HEK293 (cell line): Measurements from ENCODE around the gene PGAM5.
A peak's percentile ranks its signal among the peaks of the same experiment; 100 is the strongest.

ENCODE experiments used
- EGR2 ChIP-seq: fragments of 450-650 bp; formaldehyde crosslinking; IDR thresholded peaks from 2 replicates; pipeline ENCODE4 v1.5.1; 2016; ENCODE audit warnings: low read depth, missing biosample characterization, missing genetic modification characterization
- GLI2 ChIP-seq: fragments of 450-650 bp; formaldehyde crosslinking; IDR thresholded peaks from 2 replicates; pipeline ENCODE4; 2017; ENCODE audit warnings: missing biosample characterization, missing genetic modification characterization, low read depth, borderline replicate concordance
- GLI4 ChIP-seq: fragments of 450-650 bp; formaldehyde crosslinking; IDR thresholded peaks from 2 replicates; pipeline ENCODE4 v1.5.1; 2016; ENCODE audit warnings: missing biosample characterization, missing genetic modification characterization
- OSR2 ChIP-seq: fragments of 450-650 bp; formaldehyde crosslinking; IDR thresholded peaks from 2 replicates; pipeline ENCODE4 v1.5.1; 2016; ENCODE audit warnings: missing biosample characterization, missing genetic modification characterization
- PRDM1 ChIP-seq: fragments of 450-650 bp; formaldehyde crosslinking; IDR thresholded peaks from 2 replicates; pipeline ENCODE4; 2016; ENCODE audit warnings: missing biosample characterization, missing genetic modification characterization
- SALL2 ChIP-seq: fragments of 450-650 bp; formaldehyde crosslinking; IDR thresholded peaks from 2 replicates; pipeline ENCODE4 v1.5.0; 2017; ENCODE audit warnings: missing biosample characterization, mild to moderate bottlenecking, missing genetic modification characterization, borderline replicate concordance
- TRIM28 ChIP-seq: IDR thresholded peaks from 2 replicates; pipeline ENCODE4 v1.6.1; 2011; ENCODE audit warnings: low read length, control low read depth, borderline replicate concordance
- ZFP3 ChIP-seq: fragments of 450-650 bp; formaldehyde crosslinking; IDR thresholded peaks from 2 replicates; pipeline ENCODE4 v1.5.1; 2016; ENCODE audit warnings: low read depth, missing biosample characterization, missing genetic modification characterization
- ZNF140 ChIP-seq: fragments of 450-650 bp; formaldehyde crosslinking; IDR thresholded peaks from 2 replicates; pipeline ENCODE4 v1.5.1; 2016; ENCODE audit warnings: missing biosample characterization, missing genetic modification characterization
- ZNF19 ChIP-seq: fragments of 450-650 bp; formaldehyde crosslinking; IDR thresholded peaks from 2 replicates; pipeline ENCODE4; 2016; ENCODE audit warnings: missing biosample characterization, missing genetic modification characterization, low read depth
- ZNF239 ChIP-seq: fragments of 450-650 bp; formaldehyde crosslinking; IDR thresholded peaks from 2 replicates; pipeline ENCODE4 v1.5.1; 2016; ENCODE audit warnings: missing biosample characterization, missing genetic modification characterization
- ZNF37A ChIP-seq: fragments of 450-650 bp; IDR thresholded peaks from 2 replicates; pipeline ENCODE4 v1.5.1; 2018; ENCODE audit warnings: missing biosample characterization, missing genetic modification characterization
- ZNF426 ChIP-seq: fragments of 450-650 bp; formaldehyde crosslinking; IDR thresholded peaks from 2 replicates; pipeline ENCODE4 v1.5.1; 2017; ENCODE audit warnings: missing biosample characterization, missing genetic modification characterization, mild to moderate bottlenecking, inconsistent platforms, moderate library complexity
- ZNF558 ChIP-seq: fragments of 450-650 bp; formaldehyde crosslinking; IDR thresholded peaks from 2 replicates; pipeline ENCODE4 v1.5.1; 2016; ENCODE audit warnings: missing biosample characterization, missing genetic modification characterization
- ZNF561 ChIP-seq: fragments of 450-650 bp; IDR thresholded peaks from 2 replicates; pipeline ENCODE4 v1.5.1; 2018; ENCODE audit warnings: missing biosample characterization, missing genetic modification characterization, borderline replicate concordance
- ZNF585B ChIP-seq: fragments of 450-650 bp; formaldehyde crosslinking; IDR thresholded peaks from 2 replicates; pipeline ENCODE4 v1.5.1; 2016; ENCODE audit warnings: missing biosample characterization, missing genetic modification characterization
- ZNF670 ChIP-seq: fragments of 450-650 bp; formaldehyde crosslinking; IDR thresholded peaks from 2 replicates; pipeline ENCODE4 v1.5.1; 2016; ENCODE audit warnings: missing biosample characterization, missing genetic modification characterization, low read depth
- ZSCAN16 ChIP-seq: fragments of 450-650 bp; formaldehyde crosslinking; IDR thresholded peaks from 2 replicates; pipeline ENCODE4 v1.5.1; 2016; ENCODE audit warnings: missing biosample characterization, missing genetic modification characterization
- ZSCAN30 ChIP-seq: fragments of 450-650 bp; IDR thresholded peaks from 2 replicates; pipeline ENCODE4 v1.5.1; 2018; ENCODE audit warnings: missing biosample characterization, mild to moderate bottlenecking, missing genetic modification characterization, moderate library complexity
- TF ChIP-seq, protein P1 (sequence below): fragments of 450-650 bp; formaldehyde crosslinking; IDR thresholded peaks from 2 replicates; pipeline ENCODE4 v1.5.1; 2016; ENCODE audit warnings: missing biosample characterization, missing genetic modification characterization
- TF ChIP-seq, protein P2 (sequence below): fragments of 450-650 bp; formaldehyde crosslinking; IDR thresholded peaks from 2 replicates; pipeline ENCODE4 v1.5.1; 2016; ENCODE audit warnings: missing biosample characterization, missing genetic modification characterization
- TF ChIP-seq, protein P3 (sequence below): fragments of 450-650 bp; formaldehyde crosslinking; IDR thresholded peaks from 2 replicates; pipeline ENCODE4; 2016; ENCODE audit warnings: missing biosample characterization, missing genetic modification characterization
- TF ChIP-seq, protein P4 (sequence below): fragments of 450-650 bp; formaldehyde crosslinking; IDR thresholded peaks from 2 replicates; pipeline ENCODE4 v1.5.1; 2016; ENCODE audit warnings: missing biosample characterization, missing genetic modification characterization
- TF ChIP-seq, protein P5 (sequence below): fragments of 450-650 bp; formaldehyde crosslinking; IDR thresholded peaks from 2 replicates; pipeline ENCODE4 v1.5.1; 2017; ENCODE audit warnings: missing biosample characterization, missing genetic modification characterization
- TF ChIP-seq, protein P6 (sequence below): fragments of 450-650 bp; formaldehyde crosslinking; IDR thresholded peaks from 2 replicates; pipeline ENCODE4 v1.5.1; 2016; ENCODE audit warnings: missing biosample characterization, missing genetic modification characterization
- TF ChIP-seq, protein P7 (sequence below): fragments of 450-650 bp; formaldehyde crosslinking; IDR thresholded peaks from 2 replicates; pipeline ENCODE4 v1.5.1; 2017; ENCODE audit warnings: missing biosample characterization, missing genetic modification characterization
- TF ChIP-seq, protein P8 (sequence below): fragments of 450-650 bp; formaldehyde crosslinking; IDR thresholded peaks from 2 replicates; pipeline ENCODE4 v1.5.1; 2017; ENCODE audit warnings: missing biosample characterization, mild to moderate bottlenecking, missing genetic modification characterization, moderate library complexity

PGAM5 gene

DNA sequence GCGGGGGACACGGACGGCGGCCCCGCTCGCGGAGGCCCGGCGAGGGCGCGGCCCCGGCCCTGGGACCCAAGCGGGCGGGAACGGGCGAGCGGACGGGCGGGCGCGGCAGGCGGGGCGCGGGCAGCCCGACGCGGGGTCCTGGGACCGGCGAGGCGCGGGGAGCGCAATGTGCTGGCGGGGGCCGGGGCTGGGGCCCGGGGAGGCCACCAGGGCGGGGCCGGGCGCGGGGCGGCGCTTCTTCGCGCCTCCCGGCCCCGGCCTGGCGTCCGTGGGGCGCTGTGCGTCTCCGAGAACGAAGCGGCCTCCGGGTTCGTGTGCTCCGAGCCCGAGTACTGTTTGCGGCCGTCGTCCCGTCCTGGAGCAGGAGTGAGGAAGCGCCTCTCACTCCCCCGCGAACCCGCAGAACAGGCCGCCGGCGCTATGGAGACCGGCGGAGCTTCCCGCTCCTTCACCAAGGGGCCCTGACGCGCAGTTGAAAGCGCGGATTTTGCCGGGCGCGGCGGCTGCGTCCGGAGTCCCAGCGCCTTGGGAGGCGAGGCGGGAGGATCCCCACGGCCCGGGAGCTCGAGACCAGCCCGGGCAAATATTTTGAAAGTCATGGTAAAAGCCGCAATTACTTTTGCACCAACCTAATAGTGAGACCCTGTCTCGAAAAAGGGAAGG is 51.4 kb downstream of the PGAM5 start (continued):
- TF ChIP-seq SALL2 (tag by site-specific recombination) (no peak), TRIM28 (no peak), ZNF19 (tag by site-specific recombination) (0 out of 2 replicates have a peak, but pooled peaks have one; percentile 64), ZNF558 (tag by site-specific recombination) (no peak), EGR2 (no peak), ZNF140 (tag by site-specific recombination) (no peak), GLI2 (tag by site-specific recombination) (no peak), ZSCAN16 (tag by site-specific recombination) (0 out of 2 replicates have a peak, but pooled peaks have one; percentile 54), ZNF426 (no peak), ZNF585B (tag by site-specific recombination) (no peak; the same call in 1 of the 2 replicates), ZNF239 (tag by site-specific recombination) (peak; percentile 55; the same call in 1 of the 2 replicates), ZSCAN30 (tag by site-specific recombination) (peak; percentile 92), ZFP3 (tag by site-specific recombination) (no peak), ZNF37A (no peak), ZNF670 (tag by site-specific recombination) (no peak), PRDM1 (tag by site-specific recombination) (no peak), OSR2 (tag by site-specific recombination) (no peak), GLI4 (tag by site-specific recombination) (peak; percentile 48; the same call in 1 of the 2 replicates), ZNF561 (tag by site-specific recombination) (peak; percentile 92)
- TF ChIP-seq, protein P1, sequence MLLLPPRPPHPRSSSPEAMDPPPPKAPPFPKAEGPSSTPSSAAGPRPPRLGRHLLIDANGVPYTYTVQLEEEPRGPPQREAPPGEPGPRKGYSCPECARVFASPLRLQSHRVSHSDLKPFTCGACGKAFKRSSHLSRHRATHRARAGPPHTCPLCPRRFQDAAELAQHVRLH: no peak
- TF ChIP-seq, protein P2, sequence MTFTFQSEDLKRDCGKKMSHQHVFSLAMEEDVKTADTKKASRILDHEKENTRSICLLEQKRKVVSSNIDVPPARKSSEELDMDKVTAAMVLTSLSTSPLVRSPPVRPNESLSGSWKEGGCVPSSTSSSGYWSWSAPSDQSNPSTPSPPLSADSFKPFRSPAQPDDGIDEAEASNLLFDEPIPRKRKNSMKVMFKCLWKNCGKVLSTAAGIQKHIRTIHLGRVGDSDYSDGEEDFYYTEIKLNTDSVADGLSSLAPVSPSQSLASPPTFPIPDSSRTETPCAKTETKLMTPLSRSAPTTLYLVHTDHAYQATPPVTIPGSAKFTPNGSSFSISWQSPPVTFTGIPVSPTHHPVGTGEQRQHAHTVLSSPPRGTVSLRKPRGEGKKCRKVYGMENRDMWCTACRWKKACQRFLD (tag by site-specific recombination): no peak
- TF ChIP-seq, protein P3, sequence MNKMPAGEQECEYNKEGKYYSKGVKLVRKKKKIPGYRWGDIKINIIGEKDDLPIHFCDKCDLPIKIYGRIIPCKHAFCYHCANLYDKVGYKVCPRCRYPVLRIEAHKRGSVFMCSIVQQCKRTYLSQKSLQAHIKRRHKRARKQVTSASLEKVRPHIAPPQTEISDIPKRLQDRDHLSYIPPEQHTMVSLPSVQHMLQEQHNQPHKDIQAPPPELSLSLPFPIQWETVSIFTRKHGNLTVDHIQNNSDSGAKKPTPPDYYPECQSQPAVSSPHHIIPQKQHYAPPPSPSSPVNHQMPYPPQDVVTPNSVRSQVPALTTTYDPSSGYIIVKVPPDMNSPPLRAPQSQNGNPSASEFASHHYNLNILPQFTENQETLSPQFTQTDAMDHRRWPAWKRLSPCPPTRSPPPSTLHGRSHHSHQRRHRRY (tag by site-specific recombination): no peak
- TF ChIP-seq, protein P4, sequence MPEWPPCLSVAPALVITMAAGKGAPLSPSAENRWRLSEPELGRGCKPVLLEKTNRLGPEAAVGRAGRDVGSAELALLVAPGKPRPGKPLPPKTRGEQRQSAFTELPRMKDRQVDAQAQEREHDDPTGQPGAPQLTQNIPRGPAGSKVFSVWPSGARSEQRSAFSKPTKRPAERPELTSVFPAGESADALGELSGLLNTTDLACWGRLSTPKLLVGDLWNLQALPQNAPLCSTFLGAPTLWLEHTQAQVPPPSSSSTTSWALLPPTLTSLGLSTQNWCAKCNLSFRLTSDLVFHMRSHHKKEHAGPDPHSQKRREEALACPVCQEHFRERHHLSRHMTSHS (tag by site-specific recombination): no peak
- TF ChIP-seq, protein P5, sequence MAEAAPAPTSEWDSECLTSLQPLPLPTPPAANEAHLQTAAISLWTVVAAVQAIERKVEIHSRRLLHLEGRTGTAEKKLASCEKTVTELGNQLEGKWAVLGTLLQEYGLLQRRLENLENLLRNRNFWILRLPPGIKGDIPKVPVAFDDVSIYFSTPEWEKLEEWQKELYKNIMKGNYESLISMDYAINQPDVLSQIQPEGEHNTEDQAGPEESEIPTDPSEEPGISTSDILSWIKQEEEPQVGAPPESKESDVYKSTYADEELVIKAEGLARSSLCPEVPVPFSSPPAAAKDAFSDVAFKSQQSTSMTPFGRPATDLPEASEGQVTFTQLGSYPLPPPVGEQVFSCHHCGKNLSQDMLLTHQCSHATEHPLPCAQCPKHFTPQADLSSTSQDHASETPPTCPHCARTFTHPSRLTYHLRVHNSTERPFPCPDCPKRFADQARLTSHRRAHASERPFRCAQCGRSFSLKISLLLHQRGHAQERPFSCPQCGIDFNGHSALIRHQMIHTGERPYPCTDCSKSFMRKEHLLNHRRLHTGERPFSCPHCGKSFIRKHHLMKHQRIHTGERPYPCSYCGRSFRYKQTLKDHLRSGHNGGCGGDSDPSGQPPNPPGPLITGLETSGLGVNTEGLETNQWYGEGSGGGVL (tag by site-specific recombination): peak; percentile 43; the same call in 1 of the 2 replicates
- TF ChIP-seq, protein P6, sequence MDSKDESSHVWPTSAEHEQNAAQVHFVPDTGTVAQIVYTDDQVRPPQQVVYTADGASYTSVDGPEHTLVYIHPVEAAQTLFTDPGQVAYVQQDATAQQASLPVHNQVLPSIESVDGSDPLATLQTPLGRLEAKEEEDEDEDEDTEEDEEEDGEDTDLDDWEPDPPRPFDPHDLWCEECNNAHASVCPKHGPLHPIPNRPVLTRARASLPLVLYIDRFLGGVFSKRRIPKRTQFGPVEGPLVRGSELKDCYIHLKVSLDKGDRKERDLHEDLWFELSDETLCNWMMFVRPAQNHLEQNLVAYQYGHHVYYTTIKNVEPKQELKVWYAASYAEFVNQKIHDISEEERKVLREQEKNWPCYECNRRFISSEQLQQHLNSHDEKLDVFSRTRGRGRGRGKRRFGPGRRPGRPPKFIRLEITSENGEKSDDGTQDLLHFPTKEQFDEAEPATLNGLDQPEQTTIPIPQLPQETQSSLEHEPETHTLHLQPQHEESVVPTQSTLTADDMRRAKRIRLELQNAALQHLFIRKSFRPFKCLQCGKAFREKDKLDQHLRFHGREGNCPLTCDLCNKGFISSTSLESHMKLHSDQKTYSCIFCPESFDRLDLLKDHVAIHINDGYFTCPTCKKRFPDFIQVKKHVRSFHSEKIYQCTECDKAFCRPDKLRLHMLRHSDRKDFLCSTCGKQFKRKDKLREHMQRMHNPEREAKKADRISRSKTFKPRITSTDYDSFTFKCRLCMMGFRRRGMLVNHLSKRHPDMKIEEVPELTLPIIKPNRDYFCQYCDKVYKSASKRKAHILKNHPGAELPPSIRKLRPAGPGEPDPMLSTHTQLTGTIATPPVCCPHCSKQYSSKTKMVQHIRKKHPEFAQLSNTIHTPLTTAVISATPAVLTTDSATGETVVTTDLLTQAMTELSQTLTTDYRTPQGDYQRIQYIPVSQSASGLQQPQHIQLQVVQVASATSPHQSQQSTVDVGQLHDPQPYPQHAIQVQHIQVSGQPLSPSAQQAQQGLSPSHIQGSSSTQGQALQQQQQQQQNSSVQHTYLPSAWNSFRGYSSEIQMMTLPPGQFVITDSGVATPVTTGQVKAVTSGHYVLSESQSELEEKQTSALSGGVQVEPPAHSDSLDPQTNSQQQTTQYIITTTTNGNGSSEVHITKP (tag by site-specific recombination): peak; percentile 49
- TF ChIP-seq, protein P7, sequence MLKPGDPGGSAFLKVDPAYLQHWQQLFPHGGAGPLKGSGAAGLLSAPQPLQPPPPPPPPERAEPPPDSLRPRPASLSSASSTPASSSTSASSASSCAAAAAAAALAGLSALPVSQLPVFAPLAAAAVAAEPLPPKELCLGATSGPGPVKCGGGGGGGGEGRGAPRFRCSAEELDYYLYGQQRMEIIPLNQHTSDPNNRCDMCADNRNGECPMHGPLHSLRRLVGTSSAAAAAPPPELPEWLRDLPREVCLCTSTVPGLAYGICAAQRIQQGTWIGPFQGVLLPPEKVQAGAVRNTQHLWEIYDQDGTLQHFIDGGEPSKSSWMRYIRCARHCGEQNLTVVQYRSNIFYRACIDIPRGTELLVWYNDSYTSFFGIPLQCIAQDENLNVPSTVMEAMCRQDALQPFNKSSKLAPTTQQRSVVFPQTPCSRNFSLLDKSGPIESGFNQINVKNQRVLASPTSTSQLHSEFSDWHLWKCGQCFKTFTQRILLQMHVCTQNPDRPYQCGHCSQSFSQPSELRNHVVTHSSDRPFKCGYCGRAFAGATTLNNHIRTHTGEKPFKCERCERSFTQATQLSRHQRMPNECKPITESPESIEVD (tag by site-specific recombination): no peak
- TF ChIP-seq, protein P8, sequence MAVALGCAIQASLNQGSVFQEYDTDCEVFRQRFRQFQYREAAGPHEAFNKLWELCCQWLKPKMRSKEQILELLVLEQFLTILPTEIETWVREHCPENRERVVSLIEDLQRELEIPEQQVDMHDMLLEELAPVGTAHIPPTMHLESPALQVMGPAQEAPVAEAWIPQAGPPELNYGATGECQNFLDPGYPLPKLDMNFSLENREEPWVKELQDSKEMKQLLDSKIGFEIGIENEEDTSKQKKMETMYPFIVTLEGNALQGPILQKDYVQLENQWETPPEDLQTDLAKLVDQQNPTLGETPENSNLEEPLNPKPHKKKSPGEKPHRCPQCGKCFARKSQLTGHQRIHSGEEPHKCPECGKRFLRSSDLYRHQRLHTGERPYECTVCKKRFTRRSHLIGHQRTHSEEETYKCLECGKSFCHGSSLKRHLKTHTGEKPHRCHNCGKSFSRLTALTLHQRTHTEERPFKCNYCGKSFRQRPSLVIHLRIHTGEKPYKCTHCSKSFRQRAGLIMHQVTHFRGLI: peak; percentile 58
